ENCODE measurements around the gene FOXD1. TPM values are rescaled to one million over a fixed set of nuclear protein-coding genes. Genes with fewer than 3 reads are reported as not detected.

The FOXD1 gene
- total and polyA plus RNA-seq, 9 of the 15 experiments (the other 6 are each of a cell fraction or from before 2014, with no cell fraction given): 0.03 to 0.40 (median 0.10) TPM; not detected in 4

GRCh38 chr5:73447530-73448462 is 781 bp downstream of the FOXD1 start (continued):
- TF ChIP-seq MGA (IDR thresholded peaks at IDR 0.05) (no peak), ZNF263 (CRISPR knock-in tag; IDR thresholded peaks at IDR 0.05; ENCODE audit: borderline replicate concordance) (peak; percentile 85), PHF8 (IDR thresholded peaks at IDR 0.05; ENCODE audit: borderline replicate concordance, low read length) (0 out of 2 replicates have a peak, but pooled peaks have one; percentile 1), CBX1 (IDR thresholded peaks at IDR 0.05; ENCODE audit: low read depth) (no peak), NEUROD1 (IDR thresholded peaks at IDR 0.05; ENCODE audit: borderline replicate concordance, low read depth, low read length, partially characterized antibody) (no peak), ZHX1 (conservative IDR thresholded peaks at IDR 0.05; ENCODE audit: low read length) (no peak), DIDO1 (tag; IDR thresholded peaks at IDR 0.05; ENCODE audit: low read depth) (no peak), CCAR2 (IDR thresholded peaks at IDR 0.05; ENCODE audit: low read depth, low read length) (no peak), POLR2AphosphoS5 (IDR thresholded peaks at IDR 0.05; ENCODE audit: control insufficient read depth, insufficient read depth, low read depth, low read length) (no peak), YY1 (IDR thresholded peaks at IDR 0.05; ENCODE audit: borderline replicate concordance in 1 of 3, control insufficient read depth in 1 of 3, extremely low read depth in 1 of 3, insufficient read depth in 3 of 3, insufficient read length in 1 of 3, insufficient replicate concordance in 2 of 3, low read depth in 1 of 3, low read length in 2 of 3) (no peak)

All from K562 (cell line).